Right forelimb (tissue), 1 donor: ENCODE measurements around the gene ALDOC.

Experiments
- DNase-seq: peaks from one replicate; pipeline ENCODE4 v3.0.0-alpha.2; 2018

Gene ALDOC

DNA sequence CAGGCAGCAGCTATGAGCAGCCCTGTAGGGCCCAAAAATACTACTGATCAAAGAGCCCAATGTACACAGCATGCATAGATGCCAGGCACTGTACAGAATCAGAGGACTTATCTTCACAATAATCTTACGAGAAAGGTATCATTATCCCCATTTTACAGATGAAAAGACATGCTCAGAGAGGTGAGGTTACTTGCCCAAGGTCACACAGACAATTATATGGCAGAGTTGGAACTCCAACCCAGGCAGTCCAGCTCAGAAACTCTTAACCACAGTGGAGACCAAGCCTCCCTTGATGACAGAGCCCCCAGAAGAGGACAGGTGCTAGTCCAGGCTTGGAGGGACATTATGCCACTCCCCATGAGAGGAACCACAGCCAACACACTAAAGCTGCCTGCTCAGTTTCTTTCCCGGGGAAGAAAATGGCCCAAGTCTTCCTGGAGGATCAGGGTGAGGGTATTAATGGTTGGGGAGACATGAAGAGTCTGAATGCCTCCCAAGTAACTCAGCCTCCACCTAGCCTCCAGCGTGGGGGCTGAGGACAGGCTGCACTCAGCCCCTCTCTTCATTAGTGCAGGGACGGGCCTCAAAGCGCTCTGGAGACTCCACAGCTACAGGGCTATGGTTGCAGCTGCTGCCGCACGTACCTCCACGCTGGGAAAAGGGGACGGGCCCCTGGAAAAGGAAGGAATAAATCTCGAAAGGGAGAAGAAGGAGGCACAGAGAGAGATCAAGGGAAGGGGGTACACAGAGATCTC lies 25.1 kb downstream of the ALDOC start:
- DNase-seq: no peak

- no peak for DNase-seq
Measured at GRCh38 chr17:28550858-28551257, 25.8 kb downstream of the ALDOC start.

DNA sequence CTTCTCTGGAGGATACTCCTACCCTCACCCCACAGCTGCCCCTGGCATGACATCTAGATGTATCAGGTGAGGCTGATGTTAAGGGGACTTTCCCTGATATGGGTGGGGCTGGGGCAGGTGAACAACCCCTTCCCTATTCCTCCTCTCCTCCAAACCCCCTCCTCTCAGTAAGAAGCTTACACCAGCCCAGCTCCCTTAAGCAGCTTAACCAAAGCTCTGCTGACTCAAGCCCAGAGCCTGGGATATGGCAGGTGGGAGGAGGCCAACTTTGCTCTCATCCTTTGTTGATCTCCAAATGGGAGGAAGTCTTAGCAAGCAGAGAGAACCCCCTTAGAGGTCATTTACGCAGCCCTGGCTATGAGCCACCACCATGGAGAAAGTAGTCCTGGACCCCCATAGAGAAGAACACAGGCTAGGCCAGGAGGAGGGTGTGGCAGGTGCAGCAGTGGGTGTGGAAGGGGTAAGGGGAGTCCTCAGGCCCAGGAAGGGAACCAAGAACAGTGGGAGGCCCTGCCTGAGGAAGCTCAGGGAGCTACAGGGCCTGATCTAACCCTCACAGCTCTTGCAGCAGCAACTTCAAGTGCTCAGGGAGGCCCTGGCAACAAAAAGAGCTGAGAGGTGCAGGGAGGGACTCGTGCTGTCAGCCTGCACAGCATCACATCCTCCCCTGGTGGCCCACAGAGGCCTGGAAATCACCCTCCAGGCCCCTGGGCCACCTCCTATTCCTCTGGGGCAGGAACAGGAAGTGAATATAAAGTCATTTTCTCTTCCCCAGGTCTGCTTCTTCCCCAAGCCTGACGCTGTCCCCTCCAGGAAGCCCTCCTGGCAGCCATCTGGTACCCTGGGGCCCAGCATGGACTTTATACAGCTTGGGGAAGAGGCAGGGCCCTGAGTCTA lies 27.2 kb downstream of the ALDOC start:
- DNase-seq: no peak

DNA sequence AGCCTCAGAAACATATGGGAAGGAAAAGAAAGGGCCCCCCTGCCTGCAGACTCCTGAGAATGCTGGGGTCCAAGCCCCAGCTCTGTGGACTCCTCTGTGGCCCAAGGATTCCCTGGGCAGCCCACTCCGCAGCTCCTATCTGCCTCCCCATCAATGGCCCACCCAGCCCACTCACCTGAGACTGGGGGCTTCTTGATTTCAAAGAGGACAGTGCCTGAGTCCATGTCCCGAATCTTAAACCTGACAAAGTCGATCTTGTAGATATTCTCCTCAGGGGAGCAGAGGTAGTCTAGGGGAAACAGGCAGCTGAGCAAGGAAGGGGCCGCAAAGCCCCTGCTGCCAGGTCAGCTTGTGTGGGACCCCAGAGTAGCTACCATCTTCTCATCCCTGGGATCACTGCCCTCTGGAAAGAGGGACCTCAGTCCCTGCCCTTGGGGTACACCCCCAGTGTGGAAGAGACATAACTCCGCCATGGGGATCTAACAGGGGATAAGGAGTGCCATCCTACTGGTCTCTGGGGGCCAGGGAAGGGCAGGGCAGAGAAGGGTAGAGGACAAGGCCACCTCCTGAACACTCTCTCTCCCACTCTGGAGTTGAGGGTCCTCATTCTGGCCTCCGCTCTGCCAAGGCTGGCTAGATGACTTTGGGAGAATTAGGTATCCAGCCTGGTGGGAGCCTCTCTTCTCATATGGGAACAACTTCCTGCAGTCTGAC lies 28.1 kb downstream of the ALDOC start:
- no peak for DNase-seq

GRCh38 chr17:28547623-28548416 lies 28.9 kb downstream of the ALDOC start:
- peak; percentile 58 for DNase-seq

DNA sequence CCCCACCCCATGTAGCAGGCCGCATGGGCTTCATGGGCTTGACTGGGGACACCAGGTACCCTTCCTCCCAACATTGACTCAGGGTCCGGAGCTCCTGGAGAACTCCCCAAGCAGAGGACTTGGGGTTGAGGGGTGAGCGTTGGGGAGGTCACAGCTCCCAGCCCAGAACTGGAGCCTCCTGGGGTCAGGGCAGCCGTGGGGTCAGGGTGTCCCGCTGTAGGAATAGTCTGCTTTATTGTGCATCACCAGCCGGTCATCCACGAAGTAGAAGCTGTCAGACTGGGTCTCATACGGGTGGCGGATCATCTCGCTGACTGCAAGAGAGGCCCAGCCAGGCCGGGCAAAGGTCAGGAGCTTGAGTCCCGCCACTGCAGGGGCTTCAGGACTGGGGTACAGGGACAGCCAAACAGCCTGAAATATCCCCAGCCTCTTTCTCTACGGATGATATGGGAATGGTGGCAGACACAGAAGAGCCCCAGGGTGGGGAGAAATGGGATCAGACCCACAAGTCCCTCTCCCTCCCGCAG lies 29.5 kb downstream of the ALDOC start:
- DNase-seq: no peak

GRCh38 chr17:28545787-28546415 lies 30.8 kb downstream of the ALDOC start:
- DNase-seq: no peak

DNA sequence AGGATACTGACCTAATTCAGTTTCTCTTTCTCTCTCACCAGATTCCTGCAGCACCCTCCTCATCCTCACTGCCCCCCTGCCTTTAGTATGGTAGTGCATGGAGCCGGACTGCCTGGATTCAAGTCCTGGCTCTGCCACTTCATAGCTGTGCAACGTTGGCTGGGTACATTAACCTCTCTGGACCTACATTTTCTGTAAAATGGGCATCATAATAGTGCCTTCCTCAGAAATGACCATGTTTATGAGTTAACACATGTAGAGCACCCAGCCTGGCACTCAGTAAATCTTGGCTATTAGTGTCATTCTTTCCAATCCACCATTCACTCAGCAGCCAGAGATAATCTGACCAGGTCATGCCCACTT lies 31.6 kb downstream of the ALDOC start:
- no peak for DNase-seq

DNA sequence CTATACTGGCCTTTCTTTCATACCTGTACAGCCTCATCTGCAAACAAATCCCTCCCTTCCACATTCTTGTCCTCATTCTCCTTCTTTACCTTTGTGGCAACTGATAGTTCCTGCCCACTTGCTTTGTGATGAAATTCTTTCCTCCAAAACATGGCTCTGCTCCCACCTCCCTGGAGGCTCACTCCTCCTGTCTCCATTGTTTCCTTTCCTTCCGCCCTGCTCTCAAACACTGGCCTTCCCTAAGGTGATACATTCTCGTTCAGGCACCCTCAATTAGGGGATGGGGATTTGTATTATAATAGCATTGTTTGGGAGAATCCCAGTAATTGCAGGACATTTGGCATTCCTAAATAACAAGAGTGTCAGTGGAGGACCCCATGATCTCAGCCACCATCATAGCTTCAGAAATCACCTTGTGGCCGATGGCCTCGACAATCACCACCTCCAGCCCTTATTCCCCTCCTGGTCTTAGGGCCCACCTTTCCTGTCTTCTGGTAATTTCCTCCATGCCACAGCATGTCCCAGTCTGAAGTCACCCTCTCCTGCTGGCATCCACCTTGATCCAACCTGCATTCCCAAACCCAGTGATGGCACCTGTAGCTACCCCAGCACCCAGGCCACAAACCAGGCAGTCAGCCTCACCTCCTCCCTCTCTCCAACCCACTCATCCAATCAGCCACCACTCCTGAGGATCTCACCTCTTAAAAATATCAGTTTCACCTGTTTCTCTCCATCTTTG lies 32.1 kb downstream of the ALDOC start:
- no peak for DNase-seq

- DNase-seq: no peak
Measured at GRCh38 chr17:28541439-28541838, 35.3 kb downstream of the ALDOC start.

GRCh38 chr17:28540231-28540630 lies 36.5 kb downstream of the ALDOC start:
- no peak for DNase-seq

DNA sequence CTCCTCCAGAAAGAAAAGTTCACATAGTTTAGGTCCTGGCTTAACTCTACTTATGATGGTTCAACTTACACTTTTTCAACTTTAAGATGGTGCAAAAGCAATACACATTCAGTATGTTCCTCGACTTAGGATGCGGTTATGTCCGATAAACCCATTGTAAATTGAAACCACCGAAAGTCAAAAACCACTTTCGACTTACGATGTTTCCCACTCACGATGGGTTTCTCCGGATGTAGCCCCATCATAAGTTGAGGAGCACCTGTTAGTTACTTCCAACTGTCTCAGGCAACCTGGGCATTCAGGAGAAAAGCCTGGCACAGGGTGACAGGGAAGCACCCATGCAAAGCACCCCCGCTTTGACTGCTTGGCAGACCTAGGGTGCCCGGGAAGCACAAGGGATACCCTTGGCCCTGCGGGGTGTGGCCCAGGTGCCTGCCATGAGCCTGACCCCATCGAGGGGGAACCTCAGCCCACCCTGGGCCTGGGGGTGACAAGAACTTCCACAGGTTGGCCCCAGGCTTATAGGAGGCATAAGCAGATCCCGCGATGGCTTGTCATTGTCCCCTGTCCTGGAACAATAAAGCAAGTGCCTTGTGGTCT lies 38.3 kb downstream of the ALDOC start:
- DNase-seq: no peak

DNA sequence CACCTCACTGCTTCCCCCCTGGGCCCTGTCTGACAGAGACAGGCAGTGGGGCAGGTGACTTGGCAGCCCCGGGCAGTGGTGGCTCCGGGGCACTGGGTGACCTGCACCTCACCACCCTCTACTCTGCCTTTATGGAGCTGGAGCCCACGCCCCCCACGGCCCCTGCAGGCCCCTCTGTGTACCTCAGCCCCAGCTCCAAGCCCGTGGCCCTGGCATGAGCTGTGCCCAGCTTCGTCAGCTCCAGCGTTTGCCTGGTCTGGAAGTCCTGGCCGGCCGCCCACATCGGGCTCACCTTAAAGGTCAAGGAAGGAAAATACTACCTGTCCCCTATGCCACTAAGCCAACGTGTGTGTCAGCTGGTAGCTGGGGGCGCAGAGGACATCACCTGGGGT lies 39.5 kb downstream of the ALDOC start:
- no peak for DNase-seq

- no peak for DNase-seq
Measured at GRCh38 chr17:28536532-28537218, 40.0 kb downstream of the ALDOC start.

DNA sequence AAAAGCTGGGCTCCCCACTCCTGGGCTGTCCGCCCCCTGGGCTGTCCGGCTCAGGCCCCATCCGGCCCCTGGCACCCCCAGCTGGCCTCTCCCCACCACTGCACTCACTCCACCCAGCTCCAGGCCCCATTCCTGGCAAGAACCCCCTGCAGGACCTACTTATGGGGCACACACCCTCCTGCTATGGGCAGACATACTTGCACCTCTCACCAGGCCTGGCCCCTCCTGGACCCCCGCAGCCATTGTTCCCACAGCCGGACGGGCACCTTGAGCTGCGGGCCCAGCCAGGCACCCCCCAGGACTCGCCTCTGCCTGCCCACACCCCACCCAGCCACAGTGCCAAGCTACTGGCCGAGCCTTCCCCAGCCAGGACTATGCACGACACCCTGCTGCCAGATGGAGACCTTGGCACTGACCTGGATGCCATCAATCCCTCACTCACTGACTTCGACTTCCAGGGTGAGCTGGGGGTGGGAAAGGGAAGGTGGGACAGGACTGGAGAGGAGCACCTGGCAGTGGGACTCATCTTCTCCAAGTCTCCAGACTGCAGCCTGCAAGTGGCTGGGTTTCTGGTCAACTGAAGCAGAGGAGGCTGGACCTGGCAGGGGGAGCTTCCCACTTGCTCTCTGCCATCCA lies 41.8 kb downstream of the ALDOC start:
- no peak for DNase-seq

GRCh38 chr17:28533091-28533807 lies 43.4 kb downstream of the ALDOC start:
- no peak for DNase-seq

DNA sequence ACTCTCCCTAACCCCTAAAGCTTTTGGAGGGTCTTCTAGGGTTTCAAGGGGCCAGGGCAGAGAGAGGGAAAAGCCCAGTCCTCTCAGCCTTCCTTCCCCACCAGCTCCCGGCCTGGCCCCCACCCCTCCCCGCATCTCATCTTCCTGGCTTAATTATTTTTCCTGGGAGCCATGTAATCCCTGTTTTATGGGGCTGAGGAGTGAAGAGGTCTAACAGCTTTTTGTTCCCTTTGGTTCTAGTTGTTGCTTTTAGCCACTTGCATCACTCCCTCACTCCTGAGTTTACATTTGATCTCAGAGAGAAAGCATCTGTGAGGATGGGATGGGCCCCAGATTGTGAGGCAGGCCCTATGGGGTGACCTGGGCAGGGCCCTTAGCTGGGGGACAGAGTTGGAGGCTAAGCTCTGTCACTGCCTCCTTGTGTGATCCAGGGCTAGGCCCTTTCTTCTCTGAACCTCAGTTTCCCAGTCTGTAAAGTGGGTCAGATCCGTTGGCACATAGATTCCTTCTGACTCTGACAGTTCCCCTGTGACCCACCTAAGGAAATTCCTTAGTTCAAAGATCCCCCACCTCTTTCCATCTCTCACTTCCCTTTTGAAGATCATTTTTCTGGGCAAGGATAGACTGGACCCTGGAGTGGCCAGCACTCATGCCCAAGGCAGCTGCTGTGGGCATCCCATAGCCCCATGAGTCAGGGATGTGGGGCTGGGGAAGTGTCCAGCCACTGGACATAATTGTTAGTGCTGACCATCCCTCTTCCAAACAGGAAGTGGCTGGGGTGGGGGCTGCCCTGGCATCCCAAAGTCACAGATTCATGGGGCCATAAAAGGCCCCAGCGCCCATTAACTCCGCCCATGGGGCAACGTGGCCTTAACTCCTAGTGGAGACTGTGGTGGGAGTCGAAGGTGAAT lies 44.4 kb downstream of the ALDOC start:
- no peak for DNase-seq

DNA sequence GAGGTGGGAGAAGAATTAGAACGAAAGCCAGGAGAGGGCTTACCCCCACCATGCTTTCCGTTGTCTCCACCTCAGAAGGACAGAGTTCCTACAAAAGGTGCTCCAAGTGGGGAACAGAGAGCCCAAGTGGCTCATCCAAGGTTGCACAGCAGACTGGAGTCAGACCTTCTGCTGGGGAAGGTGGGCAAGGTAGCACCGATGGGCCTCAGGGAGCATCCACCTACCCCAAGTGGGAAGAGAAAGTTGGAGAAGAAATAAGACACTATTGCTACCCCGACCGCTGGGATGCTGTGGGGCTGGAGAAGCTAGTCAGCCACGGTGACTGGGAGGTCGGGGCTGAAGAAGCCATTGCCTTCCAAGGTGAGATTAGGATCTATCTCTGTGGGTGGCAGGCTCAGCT lies 45.8 kb downstream of the ALDOC start:
- no peak for DNase-seq
